H9 (cell line): ENCODE results near the gene SLC38A9. TPM values are rescaled to one million over a fixed set of nuclear protein-coding genes. Genes with fewer than 3 reads are reported as not detected.
A peak's percentile ranks its signal among the peaks of the same experiment; 100 is the strongest.

Experiments
- DNase-seq: peaks from one replicate; pipeline ENCODE4 v3.0.0-alpha.2; 2017
- H2AFZ ChIP-seq: one replicate; pipeline ENCODE4 v1.6.1; 2013; ENCODE audit warnings: mild to moderate bottlenecking, low read length, control low read depth, moderate library complexity
- H2AK5ac ChIP-seq: 2 replicates; pipeline ENCODE4 v1.6.1; 2013; ENCODE audit warnings: low read length, control low read depth, mixed read lengths; ENCODE audit not compliant: insufficient read length
- H2BK120ac ChIP-seq: one replicate; pipeline ENCODE4 v1.6.1; 2013; ENCODE audit warnings: low read depth, mild to moderate bottlenecking, low read length, control low read depth, inconsistent platforms; ENCODE audit not compliant: poor library complexity, severe bottlenecking
- H2BK12ac ChIP-seq: 2 replicates; pipeline ENCODE4 v1.6.1; 2013; ENCODE audit warnings: low read length, control low read depth, mixed read lengths, low read depth; ENCODE audit not compliant: insufficient read length
- H2BK15ac ChIP-seq: 2 replicates; pipeline ENCODE4 v1.6.1; 2013; ENCODE audit warnings: low read depth, low read length, control low read depth
- H2BK20ac ChIP-seq: one replicate; pipeline ENCODE4 v1.6.1; 2013; ENCODE audit warnings: low read depth, mild to moderate bottlenecking, low read length, control low read depth, inconsistent platforms; ENCODE audit not compliant: poor library complexity, severe bottlenecking
- H2BK5ac ChIP-seq: 2 replicates; pipeline ENCODE4 v1.6.1; 2013; ENCODE audit warnings: low read length, control low read depth, mixed read lengths; ENCODE audit not compliant: insufficient read length
- H3K14ac ChIP-seq: 2 replicates; pipeline ENCODE4 v1.6.1; 2013; ENCODE audit warnings: low read length, control low read depth; ENCODE audit not compliant: insufficient read depth
- H3K18ac ChIP-seq: 2 replicates; pipeline ENCODE4 v1.6.1; 2013; ENCODE audit warnings: low read depth, mild to moderate bottlenecking, mixed read lengths, low read length, control low read depth; ENCODE audit not compliant: insufficient read length
- H3K23ac ChIP-seq: 2 replicates; pipeline ENCODE4 v1.6.1; 2013; ENCODE audit warnings: low read length, control low read depth, mixed read lengths, low read depth; ENCODE audit not compliant: insufficient read length
- H3K23me2 ChIP-seq: 2 replicates; pipeline ENCODE4 v1.6.1; 2013; ENCODE audit warnings: low read depth, mild to moderate bottlenecking, mixed read lengths, low read length, control low read depth; ENCODE audit not compliant: insufficient read length, poor library complexity, severe bottlenecking
- H3K27ac ChIP-seq: 2 replicates; pipeline ENCODE4 v1.5.1; 2013; ENCODE audit warnings: low read length, control low read depth, mixed read lengths, low read depth; ENCODE audit not compliant: insufficient read length
- H3K27me3 ChIP-seq: 2 replicates; pipeline ENCODE4 v1.6.1; 2013; ENCODE audit warnings: low read length, control low read depth, inconsistent platforms; ENCODE audit not compliant: insufficient read depth
- H3K4ac ChIP-seq: 2 replicates; pipeline ENCODE4 v1.6.1; 2013; ENCODE audit warnings: low read depth, mild to moderate bottlenecking, control low read depth, inconsistent platforms, low read length, moderate library complexity
- H3K4me1 ChIP-seq: 2 replicates; pipeline ENCODE4 v1.6.1; 2013; ENCODE audit warnings: low read length, control low read depth, inconsistent platforms; ENCODE audit not compliant: insufficient read depth
- H3K4me2 ChIP-seq: 2 replicates; pipeline ENCODE4 v1.6.1; 2013; ENCODE audit warnings: low read length, control low read depth, mixed read lengths; ENCODE audit not compliant: insufficient read length, insufficient read depth
- H3K56ac ChIP-seq: 2 replicates; pipeline ENCODE4 v1.6.1; 2013; ENCODE audit warnings: low read depth, mild to moderate bottlenecking, mixed read lengths, low read length, control low read depth; ENCODE audit not compliant: insufficient read length
- H3K79me1 ChIP-seq: 2 replicates; pipeline ENCODE4 v1.6.1; 2013; ENCODE audit warnings: low read depth, mild to moderate bottlenecking, moderate library complexity, low read length, control low read depth, inconsistent platforms; ENCODE audit not compliant: insufficient read depth, poor library complexity, severe bottlenecking
- H3K79me2 ChIP-seq: 2 replicates; pipeline ENCODE4 v1.6.1; 2013; ENCODE audit warnings: low read length, control low read depth, inconsistent platforms; ENCODE audit not compliant: insufficient read depth
- H3K9ac ChIP-seq: 2 replicates; pipeline ENCODE4 v1.6.1; 2013; ENCODE audit warnings: low read length, control low read depth, mixed read lengths; ENCODE audit not compliant: insufficient read length; ENCODE audit errors: extremely low read depth
- H3K9me3 ChIP-seq: one replicate; pipeline ENCODE4 v1.6.1; 2013; ENCODE audit warnings: low read depth, low read length, inconsistent platforms; ENCODE audit not compliant: control insufficient read depth
- H3T11ph ChIP-seq: one replicate; pipeline ENCODE4 v1.6.1; 2013; ENCODE audit warnings: mild to moderate bottlenecking, low read length, control low read depth, inconsistent platforms
- H4K20me1 ChIP-seq: one replicate; pipeline ENCODE4 v1.6.1; 2013; ENCODE audit not compliant: control insufficient read depth, insufficient read length, insufficient read depth
- H4K5ac ChIP-seq: 2 replicates; pipeline ENCODE4 v1.6.1; 2013; ENCODE audit warnings: low read depth, mild to moderate bottlenecking, mixed read lengths, low read length, control low read depth; ENCODE audit not compliant: insufficient read length
- H4K8ac ChIP-seq: replicated peaks from 2 replicates; pipeline ENCODE4 v1.6.1; 2013; ENCODE audit warnings: low read length, control low read depth, mixed read lengths, low read depth; ENCODE audit not compliant: insufficient read length
- H4K91ac ChIP-seq: 2 replicates; pipeline ENCODE4 v1.6.1; 2013; ENCODE audit warnings: low read depth, mild to moderate bottlenecking, moderate library complexity, mixed read lengths, low read length, control low read depth; ENCODE audit not compliant: insufficient read length
- H3K27ac Mint-ChIP-seq, 3 experiments: 2 replicates in 2 of 3; 3 replicates in 1 of 3; pipeline ENCODE4 v1.8.0; 2020 to 2021; ENCODE audit warnings: mixed read lengths in 3 of 3, mild to moderate bottlenecking in 1 of 3, moderate library complexity in 1 of 3
- H3K27me3 Mint-ChIP-seq: 2 replicates; pipeline ENCODE4 v1.8.0; 2021; ENCODE audit warnings: low read depth, mild to moderate bottlenecking, moderate library complexity, mixed read lengths
- H3K36me3 Mint-ChIP-seq, 3 experiments: 2 replicates in 2 of 3; 3 replicates in 1 of 3; pipeline ENCODE4 v1.8.0; 2020 to 2021; ENCODE audit warnings: low read depth in 3 of 3, mixed read lengths in 3 of 3; ENCODE audit not compliant: insufficient read depth in 1 of 3
- H3K4me1 Mint-ChIP-seq, 2 experiments: 2 replicates each; pipeline ENCODE4 v1.8.0; 2020; ENCODE audit warnings: mixed read lengths in 2 of 2
- H3K4me3 Mint-ChIP-seq, 2 experiments: 2 replicates in 1 of 2; 3 replicates in 1 of 2; pipeline ENCODE4 v1.8.0; 2020 to 2021; ENCODE audit warnings: mild to moderate bottlenecking in 2 of 2, mixed read lengths in 2 of 2, moderate library complexity in 1 of 2
- H3K9me3 Mint-ChIP-seq, 2 experiments: 2 replicates in 1 of 2; 3 replicates in 1 of 2; pipeline ENCODE4 v1.8.0; 2020; ENCODE audit warnings: mild to moderate bottlenecking in 2 of 2, mixed read lengths in 2 of 2, moderate library complexity in 1 of 2
- WGBS: extraction: QIAGEN DNeasy Blood & Tissue Kit; methylation state at CpG from one replicate; pipeline ENCODE4 v1.1.7; 2013; ENCODE audit warnings: missing lambda C conversion rate, low lambda C conversion rate, mixed read lengths; ENCODE audit not compliant: insufficient read length; ENCODE audit errors: extremely low coverage; 5-methylcytosine and 5-hydroxymethylcytosine counted together
- total RNA-seq: library from RNA; stranded (reverse); gene quantifications from 2 replicates; pipeline ENCODE4 v1.2.1, GENCODE V29; 2021
- TF ChIP-seq, protein P1 (sequence below): fragments of 200-600 bp; sonication (generic); conservative IDR thresholded peaks from 3 replicates; pipeline ENCODE4 v1.8.0; 2021; ENCODE audit warnings: antibody characterized with exemption, mild to moderate bottlenecking

SLC38A9 gene
- total RNA-seq, 1 experiment from 2014 or later = 48.5 TPM

DNA sequence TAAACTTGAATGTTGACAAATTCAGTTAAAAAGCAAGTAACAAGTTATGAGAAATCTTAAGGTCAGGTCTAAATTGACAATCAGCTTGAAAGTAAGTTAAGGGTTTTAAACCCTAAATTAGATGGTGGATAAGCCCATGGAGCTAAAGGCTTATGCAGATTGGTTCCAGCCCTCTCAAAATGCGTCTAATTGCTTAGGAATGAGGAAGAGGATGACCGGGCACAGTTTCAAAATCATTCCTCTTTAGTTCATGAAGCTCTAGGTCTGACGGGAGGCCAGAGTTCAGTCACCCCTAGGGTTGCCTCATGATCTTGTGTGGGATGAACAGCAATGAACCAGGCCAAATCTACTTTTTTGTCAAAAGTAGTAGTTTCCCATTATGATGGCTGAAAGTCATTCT lies 75.4 kb downstream of the SLC38A9 start:
- no peaks in the 10 kb centered on the region for H3K27me3 Mint-ChIP-seq
- Histone ChIP-seq H3K14ac (no peak overlapping the region), H3K56ac (no peak overlapping the region), H2BK5ac (no peak overlapping the region), H2BK12ac (no peak overlapping the region), H3T11ph (no peak overlapping the region), H3K4me1 (peaks cover 3% of the 10 kb centered on the region; the same call in 1 of the 2 replicates), H2AK5ac (no peak overlapping the region), H3K9ac (no peak overlapping the region), H3K4ac (no peak overlapping the region), H2BK15ac (no peak overlapping the region), H3K79me1 (no peaks in the 10 kb centered on the region), H2AFZ (no peak overlapping the region), H4K8ac (no peak overlapping the region), H3K27ac (no peak overlapping the region), H3K4me2 (no peak overlapping the region), H3K18ac (no peak overlapping the region), H2BK120ac (no peak overlapping the region), H3K23me2 (no peaks in the 10 kb centered on the region), H3K79me2 (no peaks in the 10 kb centered on the region), H4K20me1 (no peaks in the 10 kb centered on the region), H4K5ac (no peak overlapping the region), H3K27me3 (no peaks in the 10 kb centered on the region), H3K23ac (no peak overlapping the region), H3K9me3 (no peaks in the 10 kb centered on the region), H4K91ac (no peak overlapping the region), H2BK20ac (no peak overlapping the region)
- peaks cover 7 to 16% (median 15%) of the 10 kb centered on the region in 3 experiments; a peak in 6 of 7 replicates for H3K36me3 Mint-ChIP-seq
- DNase-seq = no peak
- H3K27ac Mint-ChIP-seq = peak overlapping the region; percentile 29 to 94 (median 67); a peak in 5 of 7 replicates
- WGBS = no CpG with 5 or more reads among the region's 3 CpGs
- TF ChIP-seq, protein P1, sequence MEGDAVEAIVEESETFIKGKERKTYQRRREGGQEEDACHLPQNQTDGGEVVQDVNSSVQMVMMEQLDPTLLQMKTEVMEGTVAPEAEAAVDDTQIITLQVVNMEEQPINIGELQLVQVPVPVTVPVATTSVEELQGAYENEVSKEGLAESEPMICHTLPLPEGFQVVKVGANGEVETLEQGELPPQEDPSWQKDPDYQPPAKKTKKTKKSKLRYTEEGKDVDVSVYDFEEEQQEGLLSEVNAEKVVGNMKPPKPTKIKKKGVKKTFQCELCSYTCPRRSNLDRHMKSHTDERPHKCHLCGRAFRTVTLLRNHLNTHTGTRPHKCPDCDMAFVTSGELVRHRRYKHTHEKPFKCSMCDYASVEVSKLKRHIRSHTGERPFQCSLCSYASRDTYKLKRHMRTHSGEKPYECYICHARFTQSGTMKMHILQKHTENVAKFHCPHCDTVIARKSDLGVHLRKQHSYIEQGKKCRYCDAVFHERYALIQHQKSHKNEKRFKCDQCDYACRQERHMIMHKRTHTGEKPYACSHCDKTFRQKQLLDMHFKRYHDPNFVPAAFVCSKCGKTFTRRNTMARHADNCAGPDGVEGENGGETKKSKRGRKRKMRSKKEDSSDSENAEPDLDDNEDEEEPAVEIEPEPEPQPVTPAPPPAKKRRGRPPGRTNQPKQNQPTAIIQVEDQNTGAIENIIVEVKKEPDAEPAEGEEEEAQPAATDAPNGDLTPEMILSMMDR = no peak
- peaks cover 22 to 33% of the 10 kb centered on the region in 2 experiments for H3K4me1 Mint-ChIP-seq
- no peaks in the 10 kb centered on the region for H3K9me3 Mint-ChIP-seq
- H3K4me3 Mint-ChIP-seq = no peak overlapping the region
